Prostate gland (tissue), 2 donors: ENCODE measurements around the gene PIP5K1B.

Experiments used
- POLR2A ChIP-seq: fragments of 450-650 bp; IDR thresholded peaks from one replicate; pipeline ENCODE4 v1.6.1; 2016; ENCODE audit warnings: antibody characterized with exemption, mild to moderate bottlenecking
- TF ChIP-seq, protein P1 (sequence below), 4 experiments: fragments of 200-600 bp in 2 of 4; fragments of 450-650 bp in 2 of 4; sonication (generic) in 2 of 4; IDR thresholded peaks; 1 replicate in 3 of 4; 2 replicates in 1 of 4; pipeline ENCODE4 v1.5.1; 2016 to 2019; ENCODE audit warnings: antibody characterized with exemption in 4 of 4, mild to moderate bottlenecking in 2 of 4, moderate library complexity in 2 of 4

DNA sequence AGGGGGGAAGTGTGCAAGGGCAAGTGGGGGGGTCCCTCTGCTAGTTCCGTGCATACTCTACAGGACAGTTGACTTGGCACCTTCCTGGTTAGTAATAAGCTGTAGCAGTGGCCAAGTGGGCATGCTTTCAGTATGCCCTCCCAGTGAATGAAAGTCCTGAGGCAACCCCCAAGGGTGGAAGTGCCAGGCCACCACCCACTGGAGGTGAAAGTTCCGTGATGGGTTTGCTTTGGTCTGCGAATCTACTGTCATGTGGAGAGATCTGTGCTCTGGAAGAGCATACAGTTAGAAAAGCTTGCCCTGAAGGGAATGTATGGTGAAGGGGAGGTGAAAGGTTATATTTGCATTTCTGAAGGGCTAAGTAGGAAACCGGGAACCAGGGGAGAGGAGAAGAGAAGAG lies 340.8 kb downstream of the PIP5K1B start:
- no peak for TF ChIP-seq POLR2A
- TF ChIP-seq, protein P1, sequence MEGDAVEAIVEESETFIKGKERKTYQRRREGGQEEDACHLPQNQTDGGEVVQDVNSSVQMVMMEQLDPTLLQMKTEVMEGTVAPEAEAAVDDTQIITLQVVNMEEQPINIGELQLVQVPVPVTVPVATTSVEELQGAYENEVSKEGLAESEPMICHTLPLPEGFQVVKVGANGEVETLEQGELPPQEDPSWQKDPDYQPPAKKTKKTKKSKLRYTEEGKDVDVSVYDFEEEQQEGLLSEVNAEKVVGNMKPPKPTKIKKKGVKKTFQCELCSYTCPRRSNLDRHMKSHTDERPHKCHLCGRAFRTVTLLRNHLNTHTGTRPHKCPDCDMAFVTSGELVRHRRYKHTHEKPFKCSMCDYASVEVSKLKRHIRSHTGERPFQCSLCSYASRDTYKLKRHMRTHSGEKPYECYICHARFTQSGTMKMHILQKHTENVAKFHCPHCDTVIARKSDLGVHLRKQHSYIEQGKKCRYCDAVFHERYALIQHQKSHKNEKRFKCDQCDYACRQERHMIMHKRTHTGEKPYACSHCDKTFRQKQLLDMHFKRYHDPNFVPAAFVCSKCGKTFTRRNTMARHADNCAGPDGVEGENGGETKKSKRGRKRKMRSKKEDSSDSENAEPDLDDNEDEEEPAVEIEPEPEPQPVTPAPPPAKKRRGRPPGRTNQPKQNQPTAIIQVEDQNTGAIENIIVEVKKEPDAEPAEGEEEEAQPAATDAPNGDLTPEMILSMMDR (IDR thresholded peaks at IDR 0.05) = no peak
